ENCODE data around the gene FBN1. TPM values are rescaled to one million over a fixed set of nuclear protein-coding genes. Genes with fewer than 3 reads are reported as not detected.

Gene FBN1
- total and polyA plus RNA-seq, 2 of the 13 experiments (the other 11 are each of a cell fraction or from before 2014, with no cell fraction given), result 1.5 to 3.0 TPM

- intact Hi-C loops (cut with micrococcal nuclease; ENCODE audit: unreplicated experiment) (no loop called here), in situ Hi-C loops (cut with HindIII; ENCODE audit: extremely low pct_ligation_motif_present, low pct_unique_long_range_greater_than_20kb) (no loop called here)
- Histone ChIP-seq H4K20me1 (ENCODE audit: insufficient read depth, low read length) (no peaks in the 10 kb centered on the region), H3K9me3 (ENCODE audit: low read length) (no peaks in the 10 kb centered on the region), H2AFZ (ENCODE audit: low read length) (no peak overlapping the region), H3K36me3 (replicated peaks in 1 of 2; ENCODE audit: control insufficient read depth in 1 of 2, insufficient read depth in 2 of 2, low read length in 2 of 2) (no peaks in the 10 kb centered on the region), H3K79me2 (ENCODE audit: insufficient read depth, low read length) (no peaks in the 10 kb centered on the region), H3K27ac (ENCODE audit: extremely low read length, insufficient read depth, low read length) (no peak overlapping the region), H3K27me3 (ENCODE audit: control insufficient read depth in 1 of 2, insufficient read depth in 2 of 2, low read length in 2 of 2) (peaks cover 0 to 9% of the 10 kb centered on the region in 2 experiments; a peak in 2 of 5 replicates), H3K4me3 (replicated peaks in 1 of 3; ENCODE audit: insufficient read depth in 1 of 3, low read depth in 2 of 3, low read length in 3 of 3) (no peak overlapping the region), H3K4me2 (ENCODE audit: low read depth, low read length) (no peak overlapping the region), H3K9ac (ENCODE audit: insufficient read depth, low read depth, low read length) (no peak overlapping the region), H3K4me1 (ENCODE audit: insufficient read depth, low read length) (no peaks in the 10 kb centered on the region)
- no peak for FAIRE-seq
- no peak for ATAC-seq
- BruUV-seq (replicated peaks), result no TSS peak
- 62% methylated on average over 2 of the region's 2 CpGs for WGBS (ENCODE audit: low lambda C conversion rate)
- no peak for TF ChIP-seq ZNF792 (CRISPR knock-in tag; IDR thresholded peaks at IDR 0.05)
- TF ChIP-seq ZNF326 (CRISPR knock-in tag; IDR thresholded peaks at IDR 0.05; ENCODE audit: borderline replicate concordance), result no peak
- TF ChIP-seq ZNF230 (CRISPR knock-in tag; IDR thresholded peaks at IDR 0.05), result no peak
- no peak for TF ChIP-seq HES4 (CRISPR knock-in tag; IDR thresholded peaks at IDR 0.05; ENCODE audit: borderline replicate concordance)
- no peak for TF ChIP-seq ZBTB4 (CRISPR knock-in tag; IDR thresholded peaks at IDR 0.05; ENCODE audit: borderline replicate concordance)
- no peak for TF ChIP-seq ZMAT5 (CRISPR knock-in tag; IDR thresholded peaks at IDR 0.05; ENCODE audit: borderline replicate concordance, low read depth)
- no peak for TF ChIP-seq SNRNP70 (IDR thresholded peaks at IDR 0.05; ENCODE audit: low read depth, low read length)
- no peak for TF ChIP-seq BRD4 (CRISPR knock-in tag; IDR thresholded peaks at IDR 0.05)
- CTCF ChIA-PET (ENCODE audit: low intra/inter-chr PET ratio, low total read pairs), result no interaction called here
- POLR2A ChIA-PET, result no interaction called here
- DNase-seq (ENCODE audit: low spot score), result no peak
Measured at GRCh38 chr15:48650931-48651330, 5.4 kb upstream of the FBN1 start.
